Erythroblast (primary cell): ENCODE data around the gene RAB11FIP3.
"Not testable (repeated sequence)": the region's sequence is repeated elsewhere in the genome, so short reads cannot be mapped to it uniquely, and the experiment has no call there.

Source experiments
- DNase-seq, 2 experiments: peaks; one replicate each; lab custom pipeline; 2025; lab: John Stamatoyannopoulos, UW
- GATA1 ChIP-seq: IDR thresholded peaks from 2 replicates; pipeline ENCODE4 v1.6.1; 2011; ENCODE audit warnings: low read depth, mild to moderate bottlenecking, control low read depth, low read length, moderate library complexity
- POLR2A ChIP-seq: IDR thresholded peaks from 2 replicates; pipeline ENCODE4 v1.6.1; 2011; ENCODE audit warnings: mild to moderate bottlenecking, low read length

The RAB11FIP3 gene

DNA sequence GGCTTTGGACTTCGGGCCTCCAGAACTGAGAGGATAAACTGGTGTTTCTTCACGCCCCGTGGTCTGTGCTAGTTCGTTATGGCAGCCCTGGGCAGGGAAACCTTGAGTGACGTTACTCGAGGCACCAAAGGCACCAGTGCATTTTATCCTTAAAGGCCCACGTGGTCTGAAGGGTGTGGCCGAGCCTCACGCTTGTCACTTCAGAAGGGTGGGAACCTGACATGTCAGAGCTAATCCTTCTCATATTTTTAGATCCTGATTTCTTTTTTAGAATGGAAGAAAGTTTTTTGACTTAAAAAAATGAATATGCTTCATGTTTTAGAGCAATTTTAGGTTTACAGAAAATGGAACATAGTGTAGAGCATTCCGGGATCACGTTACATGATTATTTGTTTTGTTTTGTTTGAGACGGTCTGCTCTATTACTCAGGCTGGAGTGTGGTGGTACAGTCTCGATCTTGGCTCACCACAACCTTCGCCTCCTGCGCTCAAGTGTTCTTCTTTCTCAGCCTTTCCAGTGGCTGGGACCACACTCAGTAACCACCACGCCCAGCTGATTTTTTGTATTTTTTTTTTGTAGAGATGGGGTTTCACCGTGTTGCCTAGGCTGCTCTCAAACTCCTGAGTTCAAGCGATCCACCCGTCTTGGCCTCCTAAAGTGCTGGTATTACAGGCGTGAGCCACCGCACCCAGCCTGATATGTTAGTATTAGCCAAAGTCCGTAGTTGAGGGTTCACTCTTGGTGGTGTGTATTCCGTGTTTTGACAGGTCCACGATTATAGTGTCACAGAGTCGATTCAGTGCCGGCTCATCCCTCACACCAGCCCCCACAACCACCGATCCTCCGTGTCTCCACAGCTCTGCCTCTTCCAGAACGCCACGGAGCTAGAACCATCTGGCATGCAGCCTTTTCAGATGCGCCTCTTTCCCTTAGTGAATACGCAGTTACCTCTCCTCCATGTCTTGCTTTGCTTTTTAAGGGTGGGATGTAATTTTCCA, 47.9 kb downstream of the RAB11FIP3 start:
- no peak for DNase-seq
- TF ChIP-seq GATA1 (no peak), POLR2A (no peak)

DNA sequence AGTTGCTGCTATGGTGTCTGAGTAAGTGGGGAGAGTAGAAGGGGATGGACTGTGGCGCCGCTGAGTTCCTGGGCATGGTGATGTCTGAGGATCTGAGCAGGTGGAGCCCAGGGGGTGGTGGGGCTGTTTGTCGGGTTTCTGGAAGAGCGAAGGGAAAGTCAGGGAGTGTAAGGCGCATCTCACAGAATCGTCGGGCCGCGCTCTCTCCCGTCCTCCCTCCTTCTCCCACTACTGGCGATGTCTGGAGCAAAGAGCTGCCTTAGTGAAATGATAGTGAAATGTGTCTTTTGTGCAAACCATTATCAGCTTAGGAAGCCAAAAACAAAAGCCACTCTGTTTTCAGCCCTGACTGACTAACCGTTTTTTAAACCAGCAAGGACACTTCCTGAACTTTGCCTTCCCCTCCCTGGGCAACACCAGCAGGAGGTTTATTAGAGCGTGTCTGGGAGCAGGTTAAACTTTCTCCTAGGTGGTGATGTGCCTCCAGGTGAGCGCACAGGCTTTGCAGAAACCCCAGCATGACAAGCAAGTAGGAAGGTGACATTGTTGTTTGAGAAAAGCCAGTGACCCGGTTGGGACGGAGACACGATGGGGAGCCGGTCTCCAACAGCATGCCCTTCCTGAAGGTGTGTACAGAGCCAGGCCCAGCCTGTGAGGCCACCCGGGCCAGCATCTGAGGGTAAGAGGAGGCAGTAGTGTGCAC, 49.1 kb downstream of the RAB11FIP3 start:
- TF ChIP-seq GATA1 (no peak), POLR2A (no peak)
- DNase-seq = no peak

DNA sequence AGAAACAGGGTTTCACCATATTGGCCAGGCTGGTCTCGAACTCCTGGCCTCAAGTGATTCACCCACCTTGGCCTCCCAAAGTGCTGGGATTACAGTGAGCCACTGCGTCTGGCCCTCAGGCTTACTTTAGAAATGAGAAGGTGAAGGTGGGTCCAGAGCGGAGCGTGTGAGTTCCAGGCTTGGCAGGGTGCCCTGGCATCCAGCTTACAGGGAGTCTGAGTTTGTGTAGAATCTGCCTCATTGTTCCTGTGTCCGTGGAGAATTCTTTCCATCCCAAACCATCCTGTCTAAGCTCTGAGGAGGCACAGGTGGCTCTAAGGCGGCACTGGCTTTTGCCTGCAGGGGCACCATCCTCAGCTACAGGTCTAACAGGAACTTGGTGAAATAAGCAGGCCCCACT, 50.6 kb downstream of the RAB11FIP3 start:
- no peak for DNase-seq
- TF ChIP-seq POLR2A = no peak
- TF ChIP-seq GATA1 = no peak

DNA sequence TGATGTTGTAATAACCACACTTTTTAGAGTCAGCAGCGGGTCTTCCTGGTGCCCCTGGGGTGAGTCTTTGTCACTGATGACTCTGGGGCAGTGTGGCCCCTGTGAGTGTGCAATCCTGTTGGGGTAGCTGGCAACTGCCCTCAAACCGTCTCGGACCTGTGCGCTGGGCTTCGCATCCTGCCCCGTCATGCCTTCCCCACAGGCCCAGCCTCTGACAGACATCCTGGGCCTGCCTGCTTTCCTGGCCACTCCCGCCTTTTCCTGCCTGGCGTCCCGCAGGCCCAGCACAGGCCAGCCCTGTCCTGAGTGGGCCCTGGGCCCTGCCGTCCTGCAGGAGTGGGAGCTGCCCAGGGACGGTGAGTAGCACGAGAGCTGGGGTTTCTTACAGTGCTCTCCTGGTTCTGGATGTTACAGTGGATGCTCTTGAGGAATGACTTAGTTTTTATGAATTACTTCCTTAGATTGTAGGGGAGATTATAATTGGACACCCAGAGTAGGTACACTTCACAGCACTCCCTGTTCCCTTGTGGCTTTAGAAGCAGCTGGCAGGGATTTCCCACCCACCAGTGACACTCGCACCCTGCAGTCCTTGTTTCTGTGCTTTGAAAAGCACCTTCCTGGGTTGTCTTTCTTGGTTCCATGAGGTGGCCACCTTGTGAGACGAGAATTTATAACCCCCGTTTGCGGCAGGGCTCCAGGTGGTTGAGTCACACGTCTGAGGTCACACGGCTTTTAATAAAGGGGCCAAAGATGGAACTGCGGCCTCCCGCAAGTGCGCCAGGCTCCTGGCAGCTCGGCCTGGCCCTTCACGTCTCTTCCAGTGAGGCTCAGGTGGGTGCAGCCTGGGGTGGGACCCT, 52.1 kb downstream of the RAB11FIP3 start:
- no peak for DNase-seq
- no peak for TF ChIP-seq GATA1
- no peak for TF ChIP-seq POLR2A

DNA sequence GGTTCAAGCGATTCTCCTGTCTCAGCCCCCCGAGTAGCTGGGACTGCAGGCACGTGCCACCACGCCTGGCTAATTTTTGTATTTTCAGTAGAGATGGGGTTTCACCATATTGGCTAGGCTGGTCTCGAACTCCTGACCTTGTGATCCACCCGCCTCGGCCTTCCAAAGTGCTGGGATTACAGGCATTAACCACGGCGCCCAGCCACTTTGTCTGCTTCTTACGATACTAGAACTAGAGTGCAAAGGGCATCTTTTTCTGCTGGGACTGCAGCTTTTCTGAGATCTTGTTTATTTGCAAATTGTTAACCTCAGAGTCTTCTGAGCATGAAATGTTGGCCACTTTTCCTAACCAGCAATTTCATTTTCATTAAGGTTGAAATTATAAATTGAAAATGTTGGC, 52.8 kb downstream of the RAB11FIP3 start:
- not testable (repeated sequence) for DNase-seq

DNA sequence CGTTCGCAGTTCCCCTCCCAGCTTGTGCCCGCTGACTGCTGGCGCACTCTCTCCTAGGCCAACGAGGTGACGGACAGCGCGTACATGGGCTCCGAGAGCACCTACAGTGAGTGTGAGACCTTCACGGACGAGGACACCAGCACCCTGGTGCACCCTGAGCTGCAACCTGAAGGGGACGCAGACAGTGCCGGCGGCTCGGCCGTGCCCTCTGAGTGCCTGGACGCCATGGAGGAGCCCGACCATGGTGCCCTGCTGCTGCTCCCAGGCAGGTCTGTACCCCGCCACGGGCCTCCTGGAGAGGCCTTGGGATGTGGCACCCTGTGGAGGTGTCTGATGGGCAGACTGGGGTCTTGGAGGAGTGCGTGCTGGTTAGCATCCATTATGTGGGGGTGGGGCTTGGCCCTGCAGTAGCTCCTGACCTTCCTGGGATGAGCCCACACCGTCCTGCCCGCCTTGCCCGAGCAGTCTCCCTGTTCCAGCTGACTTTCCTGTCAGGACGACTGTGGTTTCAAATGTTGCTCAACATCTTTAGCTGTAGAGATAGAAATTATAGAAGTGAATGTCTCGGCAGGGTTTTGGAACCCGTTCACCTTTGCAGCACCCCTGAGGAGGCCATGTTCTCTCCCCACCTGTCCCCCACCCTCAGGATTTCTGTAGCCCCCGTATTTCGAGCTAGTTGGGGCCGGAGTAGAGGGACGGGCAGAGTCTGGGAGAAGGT, 57.2 kb downstream of the RAB11FIP3 start:
- TF ChIP-seq GATA1 (no peak), POLR2A (no peak)
- no peak for DNase-seq

DNA sequence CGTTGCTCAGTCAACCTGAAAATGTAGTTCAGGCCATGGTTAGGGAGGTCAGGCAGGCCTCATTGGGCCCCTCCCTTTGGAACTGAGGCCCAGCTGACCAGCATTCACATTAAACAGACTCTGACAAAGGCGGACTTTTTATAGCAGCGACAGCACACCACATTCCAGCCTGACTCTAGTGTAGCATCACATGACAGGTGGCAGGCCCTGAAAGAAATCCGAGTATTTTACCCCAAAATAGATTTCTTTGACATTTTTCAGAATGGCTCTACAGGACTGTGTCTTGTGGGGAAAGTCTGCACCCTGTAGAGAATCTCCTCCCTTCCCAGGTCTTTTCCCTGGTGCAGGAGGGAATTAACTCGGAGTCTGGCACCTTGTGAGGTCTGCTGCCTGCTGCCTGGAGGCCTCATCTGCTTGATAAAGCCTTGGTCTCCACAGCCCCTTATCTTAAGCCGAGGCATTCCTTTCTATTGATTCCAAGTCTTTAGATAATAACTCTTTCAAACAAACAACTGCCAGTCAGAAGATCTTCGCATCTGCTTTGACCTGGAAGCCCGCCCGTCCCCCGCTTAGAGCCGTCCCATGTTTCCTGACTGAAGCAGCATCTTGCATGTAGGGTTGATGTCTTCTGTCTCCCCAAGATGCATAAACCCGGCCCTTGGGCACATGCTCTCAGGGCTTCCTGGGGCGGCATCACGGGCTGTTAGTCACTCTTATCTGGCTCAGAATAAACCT, 58.1 kb downstream of the RAB11FIP3 start:
- no peak for TF ChIP-seq POLR2A
- peak; percentile 41 to 65 for DNase-seq

DNA sequence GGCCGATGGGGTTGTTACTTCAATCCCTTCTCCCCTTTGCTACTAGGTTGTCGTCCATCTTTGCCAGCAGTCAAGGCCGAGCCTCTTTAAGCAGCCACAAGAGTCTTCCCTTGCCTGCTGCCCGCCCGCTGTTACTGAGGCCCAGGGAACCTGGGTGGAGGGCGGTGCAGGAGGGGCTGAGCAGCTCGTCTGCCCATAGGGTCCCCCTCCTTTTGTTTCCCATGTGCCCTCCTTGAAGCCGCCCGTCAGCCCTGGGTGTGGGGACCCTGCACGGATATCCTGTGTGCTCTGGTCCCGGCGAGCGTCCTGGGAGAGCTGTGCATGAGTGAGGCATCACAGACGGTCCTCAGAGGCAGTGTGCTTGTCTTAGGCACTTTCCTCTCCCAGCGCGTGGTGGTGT, 64.2 kb downstream of the RAB11FIP3 start:
- TF ChIP-seq POLR2A = no peak
- no peak for TF ChIP-seq GATA1
- no peak for DNase-seq

DNA sequence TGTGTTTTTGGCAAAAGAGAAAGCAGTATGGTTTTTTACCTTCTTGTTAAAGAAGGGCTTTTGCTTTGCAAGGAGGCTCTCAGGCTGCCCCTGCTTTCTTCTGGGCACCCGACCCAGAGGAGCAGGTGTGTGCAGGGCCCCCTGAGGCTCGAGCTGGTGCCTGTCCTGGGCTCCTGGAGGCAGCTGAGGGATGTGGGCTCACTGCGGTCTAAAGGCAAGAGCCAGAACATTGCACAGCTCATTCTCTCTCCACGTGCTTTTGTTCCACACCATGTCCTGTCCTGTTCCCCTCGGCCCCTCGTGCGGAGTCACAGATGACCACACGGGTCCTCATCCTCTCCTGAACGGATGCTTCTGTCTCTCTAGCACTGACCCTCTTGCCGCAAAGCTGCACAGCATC, 65.3 kb downstream of the RAB11FIP3 start:
- no peak for DNase-seq
- TF ChIP-seq POLR2A (no peak), GATA1 (no peak)

DNA sequence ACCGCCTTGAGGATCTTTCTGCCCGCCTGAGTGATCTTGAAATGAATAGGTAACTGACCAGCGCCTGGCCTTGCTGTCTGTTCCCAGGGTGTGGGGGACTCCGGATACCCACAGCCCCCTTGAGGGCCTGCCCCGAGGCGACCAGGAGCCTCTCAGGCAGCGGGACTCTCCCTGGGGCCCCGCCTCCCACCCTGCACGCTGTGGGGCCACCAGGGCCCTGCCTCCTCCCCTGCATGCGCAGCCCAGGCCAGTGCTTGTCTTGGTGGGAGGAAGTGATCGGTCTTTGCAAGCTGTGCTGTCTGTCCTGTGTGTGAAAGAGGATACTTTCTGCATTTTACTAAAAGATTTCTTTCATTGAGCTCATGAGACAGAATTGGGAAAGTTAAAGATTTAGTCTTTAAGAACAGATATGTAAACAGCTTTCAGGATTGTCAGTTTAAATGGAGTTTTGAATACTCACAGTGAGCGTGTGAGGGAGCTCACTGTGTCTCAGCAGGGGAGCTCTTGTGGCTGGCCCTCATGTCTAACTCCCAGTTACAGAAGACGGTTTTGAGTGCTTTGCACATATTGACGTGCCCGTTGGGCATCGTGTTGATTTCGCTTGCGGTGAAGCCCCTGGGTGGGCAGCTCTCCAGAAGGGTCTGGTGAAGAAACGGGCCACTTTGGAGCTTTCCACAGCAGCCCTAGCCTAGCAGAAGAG, 65.9 kb downstream of the RAB11FIP3 start:
- DNase-seq = no peak
- TF ChIP-seq GATA1 = no peak
- no peak for TF ChIP-seq POLR2A

DNA sequence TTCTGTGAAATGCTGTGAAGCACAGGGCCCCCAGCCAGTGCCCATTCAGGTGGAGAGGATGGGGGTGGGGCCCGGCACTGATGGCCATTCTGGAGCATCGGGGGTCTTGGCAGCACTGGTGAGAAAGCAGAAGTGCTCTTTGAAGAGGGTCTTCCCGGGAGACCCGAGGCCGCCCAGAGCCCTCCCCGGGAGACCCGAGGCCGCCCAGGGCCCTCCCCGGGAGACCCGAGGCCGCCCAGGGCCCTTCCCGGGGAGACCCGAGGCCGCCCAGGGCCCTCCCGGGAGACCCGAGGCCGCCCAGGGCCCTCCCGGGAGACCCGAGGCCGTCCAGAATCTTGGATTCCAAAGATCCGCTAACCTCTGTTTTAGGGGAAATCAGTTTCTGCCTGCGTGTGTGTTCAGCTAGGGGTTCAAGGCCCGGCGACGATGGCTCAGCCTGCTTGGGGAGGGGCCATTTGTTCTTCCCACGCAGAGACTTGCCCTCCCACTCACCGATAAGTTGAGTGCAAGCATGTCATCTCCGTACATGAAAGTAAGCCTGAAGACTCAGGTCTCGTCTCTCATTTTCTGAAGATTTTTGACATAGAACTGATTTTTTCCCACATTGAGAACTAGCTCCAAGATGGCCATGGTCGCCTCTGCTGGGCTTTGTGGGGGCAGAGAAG, 66.9 kb downstream of the RAB11FIP3 start:
- DNase-seq = no peak
- TF ChIP-seq GATA1 (no peak), POLR2A (no peak)

DNA sequence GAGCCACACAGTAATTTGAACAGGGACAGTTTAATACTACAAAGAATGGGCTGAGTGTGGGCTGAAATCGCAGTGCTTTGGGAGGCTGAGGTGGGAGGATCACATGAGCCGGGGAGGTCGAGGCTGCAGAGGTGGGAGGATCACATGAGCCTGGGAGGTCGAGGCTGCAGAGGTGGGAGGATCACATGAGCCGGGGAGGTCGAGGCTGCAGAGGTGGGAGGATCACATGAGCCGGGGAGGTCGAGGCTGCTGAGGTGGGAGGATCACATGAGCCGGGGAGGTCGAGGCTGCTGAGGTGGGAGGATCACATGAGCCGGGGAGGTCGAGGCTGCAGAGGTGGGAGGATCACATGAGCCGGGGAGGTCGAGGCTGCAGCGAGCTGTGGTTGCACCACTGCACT, 69.2 kb downstream of the RAB11FIP3 start:
- not testable (repeated sequence) for DNase-seq
